ENCODE data around the gene ZDHHC21.
"Not testable (repeated sequence)": the region's sequence is repeated elsewhere in the genome, so short reads cannot be mapped to it uniquely, and the experiment has no call there.

Gene ZDHHC21

GRCh38 chr9:14704281-14704680, 11.0 kb upstream of the ZDHHC21 start:
- no peak for TF ChIP-seq ZNF274 (IDR thresholded peaks at IDR 0.05; ENCODE audit: low read depth, low read length)
- H3K4me3 ChIP-seq (ENCODE audit: low read length), result no peak overlapping the region

- no peak for TF ChIP-seq ZNF274 (IDR thresholded peaks at IDR 0.05; ENCODE audit: low read depth, low read length)
- H3K4me3 ChIP-seq (ENCODE audit: low read length), result no peak overlapping the region
Observed at GRCh38 chr9:14702200-14702720, 9.0 kb upstream of the ZDHHC21 start.

GRCh38 chr9:14692470-14693250, 572 bp downstream of the ZDHHC21 start:
- TF ChIP-seq ZNF274 (IDR thresholded peaks at IDR 0.05; ENCODE audit: low read depth, low read length), result no peak
- H3K4me3 ChIP-seq (ENCODE audit: low read length), result peak overlapping the region; percentile 100

GRCh38 chr9:14690948-14691730, 2.1 kb downstream of the ZDHHC21 start:
- no peak for TF ChIP-seq ZNF274 (IDR thresholded peaks at IDR 0.05; ENCODE audit: low read depth, low read length)
- no peak overlapping the region; the same call in 1 of the 2 replicates for H3K4me3 ChIP-seq (ENCODE audit: low read length)

- no peak overlapping the region for H3K4me3 ChIP-seq (ENCODE audit: low read length)
- no peak for TF ChIP-seq ZNF274 (IDR thresholded peaks at IDR 0.05; ENCODE audit: low read depth, low read length)
Observed at GRCh38 chr9:14687042-14687719, 6.1 kb downstream of the ZDHHC21 start.

- no peak for TF ChIP-seq ZNF274 (IDR thresholded peaks at IDR 0.05; ENCODE audit: low read depth, low read length)
- H3K4me3 ChIP-seq (ENCODE audit: low read length), result no peak overlapping the region
Observed at GRCh38 chr9:14686168-14686567, 7.1 kb downstream of the ZDHHC21 start.

- not testable (repeated sequence) for H3K4me3 ChIP-seq (ENCODE audit: low read length)
Observed at GRCh38 chr9:14682616-14683015, 10.6 kb downstream of the ZDHHC21 start.

- no peak overlapping the region for H3K4me3 ChIP-seq (ENCODE audit: low read length)
- TF ChIP-seq ZNF274 (IDR thresholded peaks at IDR 0.05; ENCODE audit: low read depth, low read length), result no peak
Observed at GRCh38 chr9:14678776-14679175, 14.5 kb downstream of the ZDHHC21 start.

- H3K4me3 ChIP-seq (ENCODE audit: low read length), result no peak overlapping the region
- no peak for TF ChIP-seq ZNF274 (IDR thresholded peaks at IDR 0.05; ENCODE audit: low read depth, low read length)
Observed at GRCh38 chr9:14677872-14678271, 15.4 kb downstream of the ZDHHC21 start.

GRCh38 chr9:14677396-14677795, 15.8 kb downstream of the ZDHHC21 start:
- H3K4me3 ChIP-seq (ENCODE audit: low read length), result no peak overlapping the region
- no peak for TF ChIP-seq ZNF274 (IDR thresholded peaks at IDR 0.05; ENCODE audit: low read depth, low read length)

- no peak for TF ChIP-seq ZNF274 (IDR thresholded peaks at IDR 0.05; ENCODE audit: low read depth, low read length)
- no peak overlapping the region for H3K4me3 ChIP-seq (ENCODE audit: low read length)
Observed at GRCh38 chr9:14674630-14675029, 18.6 kb downstream of the ZDHHC21 start.

- no peak overlapping the region for H3K4me3 ChIP-seq (ENCODE audit: low read length)
- no peak for TF ChIP-seq ZNF274 (IDR thresholded peaks at IDR 0.05; ENCODE audit: low read depth, low read length)
Observed at GRCh38 chr9:14671377-14671776, 21.9 kb downstream of the ZDHHC21 start.

- H3K4me3 ChIP-seq (ENCODE audit: low read length), result no peak overlapping the region
- TF ChIP-seq ZNF274 (IDR thresholded peaks at IDR 0.05; ENCODE audit: low read depth, low read length), result no peak
Observed at GRCh38 chr9:14670718-14671117, 22.5 kb downstream of the ZDHHC21 start.

GRCh38 chr9:14664022-14664421, 29.2 kb downstream of the ZDHHC21 start:
- H3K4me3 ChIP-seq (ENCODE audit: low read length), result not testable (repeated sequence)

Measured in GM08714 (cell line).